ENCODE data around the gene UBE2QL1.

- TF ChIP-seq CTCF (IDR thresholded peaks at IDR 0.05; ENCODE audit: insufficient read depth, low read length, poor library complexity, severe bottlenecking) (no peak), EZH2phosphoT487 (conservative IDR thresholded peaks at IDR 0.05; ENCODE audit: low read length) (no peak)
Observed at GRCh38 chr5:6412811-6413210, 35.8 kb upstream of the UBE2QL1 start.

Data from SU-DHL-6 (cell line).